H1 (cell line): ENCODE measurements around the gene PLXNB3. TPM values are rescaled to one million over a fixed set of nuclear protein-coding genes. Genes with fewer than 3 reads are reported as not detected.

Source experiments
- CTCF ChIA-PET: fragments of 300-600 bp; sonication (Branson Sonifier 250); formaldehyde crosslinking; loops from one replicate; lab custom pipeline; 2021; ENCODE audit not compliant: partially characterized antibody; lab: Charles Lee
- POLR2A ChIA-PET: fragments of 300-600 bp; sonication (Branson Sonifier 250); formaldehyde crosslinking; loops from one replicate; lab custom pipeline; 2021; ENCODE audit warnings: inconsistent platforms; ENCODE audit not compliant: partially characterized antibody; lab: Charles Lee
- DNase-seq, 2 experiments: peaks; one replicate each; pipeline versions ENCODE4 v3.0.0 to v3.0.0-alpha.2; 2010 to 2022; ENCODE audit warnings: low spot score in 2 of 2, low read depth in 1 of 2, mixed read lengths in 1 of 2
- FAIRE-seq: peaks from 2 replicates; lab custom pipeline; 2011; peaks lifted over from hg19 to GRCh38; lab: Jason Lieb, UNC
- H2AFZ ChIP-seq: 2 replicates; pipeline ENCODE4 v1.8.1; 2012; ENCODE audit warnings: low read length, inconsistent platforms
- H2AK5ac ChIP-seq: 2 replicates; pipeline ENCODE4 v1.6.1; 2013; ENCODE audit warnings: low read depth, low read length
- H2BK120ac ChIP-seq: replicated peaks from 2 replicates; pipeline ENCODE3; 2013; ENCODE audit warnings: low read depth, low read length, inconsistent platforms
- H2BK12ac ChIP-seq: 2 replicates; pipeline ENCODE4 v1.6.1; 2013; ENCODE audit warnings: low read depth, low read length
- H2BK15ac ChIP-seq: 2 replicates; pipeline ENCODE4 v1.6.1; 2013; ENCODE audit warnings: low read length
- H2BK20ac ChIP-seq: 2 replicates; pipeline ENCODE4 v1.6.1; 2013; ENCODE audit warnings: low read length
- H2BK5ac ChIP-seq: 2 replicates; pipeline ENCODE4 v1.6.1; 2013; ENCODE audit warnings: low read depth, low read length
- H3K14ac ChIP-seq: 2 replicates; pipeline ENCODE4 v1.6.1; 2013; ENCODE audit warnings: inconsistent platforms; ENCODE audit not compliant: insufficient read length
- H3K18ac ChIP-seq: 2 replicates; pipeline ENCODE4 v1.6.1; 2013; ENCODE audit warnings: low read length; ENCODE audit errors: extremely low read depth
- H3K23ac ChIP-seq: 2 replicates; pipeline ENCODE4 v1.6.1; 2013; ENCODE audit warnings: inconsistent platforms; ENCODE audit not compliant: insufficient read length
- H3K23me2 ChIP-seq: 2 replicates; pipeline ENCODE4 v1.6.1; 2013; ENCODE audit warnings: low read depth, low read length
- H3K27ac ChIP-seq: 2 replicates; pipeline ENCODE4 v1.6.1; 2011; ENCODE audit warnings: low read depth, low read length, inconsistent platforms
- H3K27me3 ChIP-seq, 4 experiments: replicated peaks in 1 of 4; 1 replicate in 1 of 4; 2 replicates in 3 of 4; pipeline versions ENCODE4 v1.6.1 to v1.8.1; 2011 to 2013; ENCODE audit warnings: low read length in 3 of 4, mild to moderate bottlenecking in 3 of 4, inconsistent platforms in 2 of 4, mixed read lengths in 2 of 4, moderate library complexity in 1 of 4; ENCODE audit not compliant: control insufficient read depth in 3 of 4, insufficient read depth in 3 of 4; ENCODE audit errors: extremely low read depth in 1 of 4
- H3K36me3 ChIP-seq, 4 experiments: 2 replicates each; pipeline versions ENCODE4 v1.6.1 to v1.8.1; 2011 to 2013; ENCODE audit warnings: mild to moderate bottlenecking in 4 of 4, low read length in 3 of 4, moderate library complexity in 2 of 4, control low read depth in 1 of 4, inconsistent platforms in 1 of 4; ENCODE audit not compliant: insufficient read depth in 4 of 4, control insufficient read depth in 2 of 4
- H3K4ac ChIP-seq: replicated peaks from 2 replicates; pipeline ENCODE3; 2013; ENCODE audit warnings: low read length, low read depth, mixed read lengths, inconsistent platforms; ENCODE audit not compliant: insufficient read length
- H3K4me1 ChIP-seq, 4 experiments: replicated peaks in 1 of 4; 1 replicate in 1 of 4; 2 replicates in 3 of 4; pipeline versions ENCODE4 v1.6.1 to v1.8.1; 2011 to 2013; ENCODE audit warnings: low read length in 3 of 4, inconsistent platforms in 2 of 4, mixed read lengths in 1 of 4; ENCODE audit not compliant: insufficient read depth in 4 of 4, control insufficient read depth in 3 of 4
- H3K4me2 ChIP-seq, 2 experiments: 2 replicates each; pipeline versions ENCODE4 v1.6.1 to v1.8.1; 2011 to 2013; ENCODE audit warnings: low read depth in 2 of 2, low read length in 2 of 2, control low read depth in 1 of 2, inconsistent platforms in 1 of 2, mild to moderate bottlenecking in 1 of 2; ENCODE audit not compliant: insufficient read depth in 1 of 2
- H3K4me3 ChIP-seq, 4 experiments: fragments of 200-600, 300-600 bp in 1 of 4; sonication (generic), shearing (Covaris generic), sonication (Bioruptor Twin) in 1 of 4; 2 replicates each; pipeline versions ENCODE4 v1.5.1 to v1.8.1; 2011 to 2016; ENCODE audit warnings: low read length in 4 of 4, low read depth in 3 of 4, control low read depth in 2 of 4, inconsistent platforms in 2 of 4, mild to moderate bottlenecking in 2 of 4, mixed read lengths in 1 of 4, moderate library complexity in 1 of 4; ENCODE audit not compliant: insufficient read depth in 2 of 4; ENCODE audit errors: extremely low read depth in 1 of 4
- H3K56ac ChIP-seq: replicated peaks from 2 replicates; pipeline ENCODE3; 2013; ENCODE audit warnings: low read depth, mild to moderate bottlenecking, mixed read lengths, low read length, inconsistent platforms; ENCODE audit not compliant: insufficient read length
- H3K79me1 ChIP-seq: 2 replicates; pipeline ENCODE4 v1.6.1; 2013; ENCODE audit warnings: low read depth, low read length, control low read depth
- H3K79me2 ChIP-seq, 2 experiments: 2 replicates each; pipeline versions ENCODE4 v1.6.1 to v1.8.1; 2012 to 2013; ENCODE audit warnings: low read length in 2 of 2, mild to moderate bottlenecking in 2 of 2, inconsistent platforms in 1 of 2; ENCODE audit not compliant: insufficient read depth in 2 of 2, control insufficient read depth in 1 of 2
- H3K9ac ChIP-seq, 4 experiments: replicated peaks in 1 of 4; 1 replicate in 1 of 4; 2 replicates in 3 of 4; pipeline versions ENCODE4 v1.6.1 to v1.8.1; 2011 to 2013; ENCODE audit warnings: low read depth in 3 of 4, low read length in 3 of 4, control low read depth in 2 of 4, mild to moderate bottlenecking in 2 of 4, moderate library complexity in 2 of 4, inconsistent platforms in 1 of 4; ENCODE audit errors: extremely low read depth in 1 of 4
- H3K9me3 ChIP-seq, 2 experiments: 2 replicates each; pipeline versions ENCODE4 v1.6.1 to v1.8.1; 2012 to 2013; ENCODE audit warnings: mild to moderate bottlenecking in 2 of 2, moderate library complexity in 2 of 2, control low read depth in 1 of 2, inconsistent platforms in 1 of 2, low read depth in 1 of 2, low read length in 1 of 2, mixed read lengths in 1 of 2; ENCODE audit not compliant: insufficient read depth in 2 of 2
- H4K20me1 ChIP-seq, 2 experiments: replicated peaks in 1 of 2; 2 replicates each; pipeline versions ENCODE3 to v1.8.1; 2011 to 2013; ENCODE audit warnings: inconsistent platforms in 2 of 2, low read length in 2 of 2, mild to moderate bottlenecking in 1 of 2; ENCODE audit not compliant: insufficient read depth in 2 of 2, control insufficient read depth in 1 of 2
- H4K5ac ChIP-seq: 2 replicates; pipeline ENCODE4 v1.6.1; 2013; ENCODE audit warnings: low read length, low read depth, mixed read lengths, inconsistent platforms; ENCODE audit not compliant: insufficient read length
- H4K8ac ChIP-seq: 2 replicates; pipeline ENCODE4 v1.8.0; 2013; ENCODE audit warnings: mild to moderate bottlenecking, moderate library complexity, low read length, inconsistent platforms; ENCODE audit not compliant: insufficient read depth; ENCODE audit errors: extremely low read depth
- H4K91ac ChIP-seq: replicated peaks from 2 replicates; pipeline ENCODE3; 2013; ENCODE audit warnings: low read length, mixed read lengths, inconsistent platforms; ENCODE audit not compliant: insufficient read length
- EGR1 ChIP-seq: IDR thresholded peaks from 2 replicates; pipeline ENCODE4 v1.6.1; 2011; ENCODE audit warnings: low read depth, low read length, borderline replicate concordance
- MAFK ChIP-seq: IDR thresholded peaks from 2 replicates; pipeline ENCODE4 v1.6.1; 2012; ENCODE audit warnings: low read depth, mild to moderate bottlenecking, improper control_type of control experiment, low read length
- SUZ12 ChIP-seq: fragments of 200-600 bp; sonication (generic); IDR thresholded peaks from 2 replicates; pipeline ENCODE4 v1.6.1; 2012; ENCODE audit warnings: mild to moderate bottlenecking, inconsistent platforms, low read length, moderate library complexity, mixed read lengths
- WGBS, 2 experiments: shearing (Covaris generic) in 1 of 2; methylation state at CpG; one replicate each; pipeline versions ENCODE4 v1.1.6 to v1.1.7; 2013 to 2015; ENCODE audit warnings: low lambda C conversion rate in 2 of 2, mixed read lengths in 2 of 2, inconsistent platforms in 1 of 2, low coverage in 1 of 2, missing lambda C conversion rate in 1 of 2; ENCODE audit not compliant: insufficient replicate concordance in 2 of 2, insufficient coverage in 1 of 2, insufficient read length in 1 of 2; ENCODE audit errors: extremely low coverage in 1 of 2, missing lambda C conversion rate in 1 of 2; 5-methylcytosine and 5-hydroxymethylcytosine counted together
- polyA plus RNA-seq, 7 experiments: library from polyadenylated mRNA; depleted of rRNA in 3 of 7; stranded (reverse) in 5 of 7; unstranded in 2 of 7; fragments of >200 nt in 5 of 7; fragments of 200-250 nt in 2 of 7; gene quantifications; 1 replicate in 5 of 7; 2 replicates in 1 of 7; 4 replicates in 1 of 7; pipeline versions ENCODE4 v1.2.1 to v1.2.3, GENCODE V29; 2011 to 2013; ENCODE audit warnings: missing spikeins in 2 of 7, mixed read lengths in 2 of 7
- total RNA-seq: library from RNA; stranded (reverse); fragmentation: NEBNext Ultra II Directional; extraction: Animal tissue kit (Norgen Biotek cat#: 25700); gene quantifications from 2 replicates; pipeline ENCODE4 v1.2.1, GENCODE V29; 2021

Gene PLXNB3
- total and polyA plus RNA-seq, 2 of the 8 experiments (the other 6 are each of a cell fraction or from before 2014, with no cell fraction given), result 1.2 to 2.7 TPM

- Histone ChIP-seq H3K56ac (no peak overlapping the region), H3K9ac (no peak overlapping the region), H4K91ac (no peak overlapping the region), H2BK15ac (no peak overlapping the region), H3K23me2 (no peaks in the 10 kb centered on the region), H3K23ac (no peak overlapping the region), H3K79me2 (no peaks in the 10 kb centered on the region), H3K27me3 (no peaks in the 10 kb centered on the region), H2AFZ (no peak overlapping the region), H2AK5ac (no peak overlapping the region), H3K14ac (no peak overlapping the region), H3K4me3 (no peak overlapping the region), H2BK12ac (no peak overlapping the region), H3K27ac (no peak overlapping the region), H2BK5ac (no peak overlapping the region), H3K9me3 (no peaks in the 10 kb centered on the region), H4K5ac (no peak overlapping the region), H2BK120ac (no peak overlapping the region), H3K18ac (no peak overlapping the region), H3K4ac (no peak overlapping the region), H3K4me1 (no peaks in the 10 kb centered on the region), H4K20me1 (no peaks in the 10 kb centered on the region), H3K79me1 (no peaks in the 10 kb centered on the region), H3K4me2 (no peak overlapping the region), H2BK20ac (no peak overlapping the region), H3K36me3 (no peaks in the 10 kb centered on the region), H4K8ac (no peak overlapping the region)
- FAIRE-seq (no peak), DNase-seq (no peak)
- ChIA-PET POLR2A (no interaction called here), CTCF (no interaction called here)
- WGBS, 2 experiments, result no CpG with 5 or more reads among the region's 22 CpGs
- TF ChIP-seq MAFK (no peak), SUZ12 (no peak), EGR1 (no peak)
Measured at GRCh38 chrX:153776611-153777045, 12.6 kb downstream of the PLXNB3 start.
